Smooth muscle cell (in vitro differentiated cells): ENCODE results near the gene SUPT4H1. TPM values are rescaled to one million over a fixed set of nuclear protein-coding genes. Genes with fewer than 3 reads are reported as not detected.

Experiments used
- DNase-seq: peaks from one replicate; lab custom pipeline; 2025; ENCODE audit not compliant: unreplicated experiment; lab: John Stamatoyannopoulos, UW
- H2AFZ ChIP-seq: fragments of 200-600 bp; sonication (generic); 2 replicates; pipeline ENCODE4 v1.6.0; 2016; ENCODE audit warnings: antibody characterized with exemption, low read depth, mild to moderate bottlenecking
- H3F3A ChIP-seq: fragments of 200-600 bp; sonication (generic); 2 replicates; pipeline ENCODE4 v1.6.0; 2017; ENCODE audit warnings: antibody characterized with exemption, low read depth
- H3K27ac ChIP-seq: fragments of 200-600 bp; sonication (generic); 2 replicates; pipeline ENCODE4 v1.5.1; 2016; ENCODE audit warnings: low read depth, mild to moderate bottlenecking
- H3K27me3 ChIP-seq: fragments of 200-600 bp; sonication (generic); 2 replicates; pipeline ENCODE4 v1.6.1; 2016; ENCODE audit warnings: low read depth, mild to moderate bottlenecking
- H3K36me3 ChIP-seq: fragments of 200-600 bp; sonication (generic); 2 replicates; pipeline ENCODE4 v1.5.1; 2016; ENCODE audit warnings: low read depth
- H3K4me1 ChIP-seq: fragments of 200-600 bp; sonication (generic); 2 replicates; pipeline ENCODE4 v1.5.1; 2016; ENCODE audit warnings: low read depth
- H3K4me2 ChIP-seq: fragments of 200-600 bp; sonication (generic); 2 replicates; pipeline ENCODE4 v1.6.0; 2016; ENCODE audit warnings: mild to moderate bottlenecking
- H3K4me3 ChIP-seq: fragments of 200-600 bp; sonication (generic); 2 replicates; pipeline ENCODE4 v1.5.1; 2016; ENCODE audit warnings: mild to moderate bottlenecking
- H3K79me2 ChIP-seq: fragments of 200-600 bp; sonication (generic); 2 replicates; pipeline ENCODE4 v1.6.0; 2016; ENCODE audit warnings: low read depth, mild to moderate bottlenecking
- H3K9ac ChIP-seq: fragments of 200-600 bp; sonication (generic); 2 replicates; pipeline ENCODE4 v1.6.0; 2016; ENCODE audit warnings: low read depth
- H3K9me3 ChIP-seq: fragments of 200-600 bp; sonication (generic); replicated peaks from 2 replicates; pipeline ENCODE4 v1.5.1; 2016; ENCODE audit warnings: low read depth
- H4K20me1 ChIP-seq: fragments of 200-600 bp; sonication (generic); 2 replicates; pipeline ENCODE4 v1.6.0; 2016; ENCODE audit warnings: low read depth
- WGBS: methylation state at CpG from one replicate; pipeline ENCODE4 v1.1.7; 2016; ENCODE audit warnings: low lambda C conversion rate; 5-methylcytosine and 5-hydroxymethylcytosine counted together
- polyA plus RNA-seq: library from polyadenylated mRNA; unstranded; fragments of >200 nt; fragmentation: Nextera tagmentation; extraction: Ambion mirVana; gene quantifications from 2 replicates; pipeline ENCODE4 v1.2.1, GENCODE V29; 2016
- total RNA-seq: library from RNA; depleted of rRNA; stranded (reverse); fragments of >200 nt; gene quantifications from 2 replicates; pipeline ENCODE4 v1.2.3, GENCODE V29; 2014
- TF ChIP-seq, protein P1 (sequence below): fragments of 200-600 bp; sonication (generic); IDR thresholded peaks from 2 replicates; pipeline ENCODE4 v1.5.1; 2017; ENCODE audit warnings: borderline replicate concordance, mild to moderate bottlenecking, antibody characterized with exemption; ENCODE audit not compliant: insufficient read depth, poor library complexity, severe bottlenecking

Gene SUPT4H1
- total and polyA plus RNA-seq, 2 experiments from 2014 or later = 66.1 to 107 TPM

GRCh38 chr17:58313815-58314705 lies 37.9 kb downstream of the SUPT4H1 start:
- Histone ChIP-seq H3F3A (no peaks in the 10 kb centered on the region), H3K4me3 (no peak overlapping the region), H3K36me3 (no peaks in the 10 kb centered on the region), H3K79me2 (no peaks in the 10 kb centered on the region), H4K20me1 (no peaks in the 10 kb centered on the region), H3K4me1 (no peaks in the 10 kb centered on the region), H3K4me2 (no peak overlapping the region), H3K27me3 (no peaks in the 10 kb centered on the region), H3K27ac (no peak overlapping the region), H3K9me3 (no peaks in the 10 kb centered on the region), H2AFZ (no peak overlapping the region), H3K9ac (no peak overlapping the region)
- DNase-seq = no peak
- TF ChIP-seq, protein P1, sequence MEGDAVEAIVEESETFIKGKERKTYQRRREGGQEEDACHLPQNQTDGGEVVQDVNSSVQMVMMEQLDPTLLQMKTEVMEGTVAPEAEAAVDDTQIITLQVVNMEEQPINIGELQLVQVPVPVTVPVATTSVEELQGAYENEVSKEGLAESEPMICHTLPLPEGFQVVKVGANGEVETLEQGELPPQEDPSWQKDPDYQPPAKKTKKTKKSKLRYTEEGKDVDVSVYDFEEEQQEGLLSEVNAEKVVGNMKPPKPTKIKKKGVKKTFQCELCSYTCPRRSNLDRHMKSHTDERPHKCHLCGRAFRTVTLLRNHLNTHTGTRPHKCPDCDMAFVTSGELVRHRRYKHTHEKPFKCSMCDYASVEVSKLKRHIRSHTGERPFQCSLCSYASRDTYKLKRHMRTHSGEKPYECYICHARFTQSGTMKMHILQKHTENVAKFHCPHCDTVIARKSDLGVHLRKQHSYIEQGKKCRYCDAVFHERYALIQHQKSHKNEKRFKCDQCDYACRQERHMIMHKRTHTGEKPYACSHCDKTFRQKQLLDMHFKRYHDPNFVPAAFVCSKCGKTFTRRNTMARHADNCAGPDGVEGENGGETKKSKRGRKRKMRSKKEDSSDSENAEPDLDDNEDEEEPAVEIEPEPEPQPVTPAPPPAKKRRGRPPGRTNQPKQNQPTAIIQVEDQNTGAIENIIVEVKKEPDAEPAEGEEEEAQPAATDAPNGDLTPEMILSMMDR = no peak
- WGBS = 91% methylated on average over 7 of the region's 7 CpGs

DNA sequence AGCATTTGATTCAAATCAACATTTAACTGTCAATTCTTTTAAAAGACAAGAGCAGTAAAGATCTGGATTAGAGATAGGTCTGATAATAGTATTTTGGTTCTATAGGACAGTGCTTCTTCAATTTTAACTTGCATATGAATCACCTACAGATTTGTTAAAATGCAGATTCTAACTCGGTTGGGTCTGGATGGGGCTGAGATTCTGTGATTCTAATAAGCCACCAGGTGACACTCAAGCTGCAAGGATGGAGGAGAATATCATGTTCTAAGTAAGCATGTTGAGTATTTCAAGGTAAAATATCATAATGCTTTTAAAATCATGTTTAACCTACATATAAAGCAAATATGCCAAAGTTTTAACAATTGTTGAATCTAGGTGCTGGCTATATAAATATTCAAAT lies 39.2 kb downstream of the SUPT4H1 start:
- H3K79me2 ChIP-seq = no peaks in the 10 kb centered on the region

DNA sequence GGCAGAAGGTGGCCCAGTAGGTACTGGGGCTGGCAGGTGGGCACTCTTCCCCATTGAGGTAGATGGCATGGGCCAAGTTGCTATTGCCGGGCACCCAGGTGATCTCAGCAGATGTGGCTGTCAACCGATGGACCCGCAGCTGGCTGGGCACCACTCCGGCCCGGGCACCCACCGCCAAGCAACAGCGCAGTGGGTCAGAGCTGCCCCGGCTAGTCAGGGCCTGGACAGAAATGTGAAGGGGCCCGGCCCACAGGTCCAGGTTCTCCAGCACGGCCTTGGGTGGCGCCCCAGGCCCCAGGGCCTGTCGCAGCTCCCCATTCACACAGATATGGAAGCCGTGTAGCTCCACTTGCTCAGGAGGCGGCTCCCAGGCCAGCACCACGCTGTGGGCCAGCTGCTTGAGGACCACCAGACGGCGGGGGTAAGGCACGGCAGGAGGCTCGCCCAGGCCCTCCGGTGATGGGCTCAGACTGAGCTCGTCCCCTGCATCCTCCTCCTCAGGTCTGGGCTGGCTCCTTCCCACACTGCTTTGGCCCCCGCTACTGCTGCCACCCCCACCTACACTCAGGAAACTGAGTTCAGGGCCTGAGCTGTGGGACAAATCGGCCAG lies 39.9 kb downstream of the SUPT4H1 start:
- Histone ChIP-seq H3K79me2 (no peaks in the 10 kb centered on the region), H4K20me1 (no peaks in the 10 kb centered on the region), H3F3A (no peaks in the 10 kb centered on the region), H3K9me3 (no peaks in the 10 kb centered on the region), H3K4me3 (no peak overlapping the region), H2AFZ (no peak overlapping the region), H3K27ac (no peak overlapping the region), H3K9ac (no peak overlapping the region), H3K4me1 (no peaks in the 10 kb centered on the region), H3K27me3 (no peaks in the 10 kb centered on the region), H3K36me3 (no peaks in the 10 kb centered on the region), H3K4me2 (no peak overlapping the region)
- DNase-seq = no peak
- TF ChIP-seq, protein P1 = no peak
- 94% methylated on average over 23 of the region's 23 CpGs for WGBS

More for the DNA sequence above, 39.2 kb downstream of the SUPT4H1 start:
- H3K4me2 ChIP-seq = no peak overlapping the region
- H3K9me3 ChIP-seq = no peaks in the 10 kb centered on the region
- H3K36me3 ChIP-seq = no peaks in the 10 kb centered on the region
- DNase-seq = no peak
- TF ChIP-seq, protein P1 = no peak
- WGBS = 59% methylated on average over 1 of the region's 1 CpG
- H3F3A ChIP-seq = no peaks in the 10 kb centered on the region
- no peak overlapping the region for H3K4me3 ChIP-seq
- H3K27ac ChIP-seq = no peak overlapping the region
- H4K20me1 ChIP-seq = no peaks in the 10 kb centered on the region
- no peak overlapping the region for H2AFZ ChIP-seq
- H3K9ac ChIP-seq = no peak overlapping the region
- H3K4me1 ChIP-seq = no peaks in the 10 kb centered on the region
- H3K27me3 ChIP-seq = no peaks in the 10 kb centered on the region
